ENCODE measurements around the gene TNFRSF8. TPM values are rescaled to one million over a fixed set of nuclear protein-coding genes. Genes with fewer than 3 reads are reported as not detected.

TNFRSF8 gene
- total and polyA plus RNA-seq, 2 donors (not counting 1 experiment from before 2014, with no cell fraction given), result 0.36 to 0.57 TPM

DNA sequence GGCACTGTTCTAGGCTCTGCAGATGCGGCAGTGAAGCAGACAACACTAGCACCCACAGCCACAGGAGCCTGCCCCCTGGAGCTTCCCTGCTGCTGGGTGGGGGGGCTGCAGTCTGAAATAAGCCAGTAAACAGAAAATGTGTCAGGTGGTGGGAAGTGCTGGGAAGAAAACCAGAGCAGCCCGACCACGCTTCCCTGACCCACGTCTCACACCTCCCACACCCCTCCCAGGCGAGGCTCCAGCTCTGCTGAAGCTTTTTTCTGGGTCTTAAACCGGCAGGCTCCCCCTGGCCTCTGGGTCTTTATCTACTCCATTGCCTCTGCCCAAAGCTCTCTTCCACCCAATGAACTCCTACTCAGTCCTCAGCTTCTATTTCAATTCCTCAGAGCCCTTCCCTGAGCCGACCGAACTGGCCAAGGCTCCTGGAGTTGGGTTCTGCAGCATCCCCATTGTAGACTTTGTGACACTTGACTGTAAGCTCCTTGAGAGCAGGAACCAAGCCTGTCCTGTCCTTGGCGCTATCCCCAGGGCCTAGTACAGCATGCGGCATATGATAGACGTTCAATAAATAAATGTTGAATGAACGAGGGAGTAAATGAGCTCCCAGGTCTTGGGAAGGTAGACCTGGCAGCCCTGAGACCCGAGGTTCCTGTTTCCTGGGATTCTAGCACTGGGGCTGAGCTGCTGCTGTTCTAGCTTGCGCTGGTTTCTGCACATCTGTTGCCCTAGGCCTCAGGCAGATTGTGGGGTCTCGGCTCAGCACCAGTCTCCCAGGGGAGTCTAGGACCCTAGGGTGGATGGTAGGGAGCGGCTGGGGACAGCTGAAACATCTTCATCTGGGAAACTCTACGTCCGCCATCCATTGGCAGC, 25.4 kb upstream of the TNFRSF8 start:
- H3K4me3 Mint-ChIP-seq, result no peak overlapping the region
- CTCF ChIA-PET, result interaction anchor here (0.6 to 5.3 kb wide), 8 partner anchors 12 to 159 kb away, joined by 3 to 41 read pairs (median 4); partner anchors contain the start of gene MIIP

More for the DNA sequence above, 25.4 kb upstream of the TNFRSF8 start:
- Histone ChIP-seq H3K4me2 (replicated peaks; ENCODE audit: low read depth, low read length, poor library complexity, severe bottlenecking) (no peak overlapping the region), H3K4me3 (ENCODE audit: control extremely low read depth in 1 of 5, extremely low read depth in 1 of 5, insufficient read depth in 1 of 5, low read depth in 2 of 5, low read length in 4 of 5) (no peak overlapping the region), H3K79me2 (ENCODE audit: control insufficient read depth, insufficient read depth, low read length) (no peaks in the 10 kb centered on the region), H2AFZ (ENCODE audit: insufficient read depth, low read depth, low read length, poor library complexity, severe bottlenecking) (no peak overlapping the region), H3K27me3 (replicated peaks in 1 of 4; ENCODE audit: control extremely low read depth in 1 of 4, control insufficient read depth in 3 of 4, insufficient read depth in 4 of 4, low read length in 3 of 4) (no peaks in the 10 kb centered on the region), H3K4me1 (ENCODE audit: control insufficient read depth in 2 of 2, insufficient read depth in 2 of 2, low read length in 2 of 2) (peaks cover 31 to 34% of the 10 kb centered on the region in 2 donors), H4K20me1 (ENCODE audit: control insufficient read depth, insufficient read depth, low read length, poor library complexity, severe bottlenecking) (no peaks in the 10 kb centered on the region), H3K27ac (ENCODE audit: low read length in 2 of 2) (no peak overlapping the region), H3K9ac (ENCODE audit: low read length) (no peak overlapping the region), H3K36me3 (replicated peaks in 1 of 2; ENCODE audit: control extremely low read depth in 1 of 2, control insufficient read depth in 1 of 2, extremely low read depth in 1 of 2, insufficient read depth in 2 of 2, low read length in 1 of 2) (no peaks in the 10 kb centered on the region), H3K9me3 (ENCODE audit: control extremely low read depth in 1 of 3, control insufficient read depth in 2 of 3, insufficient read depth in 1 of 3, low read length in 2 of 3) (peaks cover 0 to 2% (median 0%) of the 10 kb centered on the region in 3 donors)
- WGBS (ENCODE audit: insufficient coverage), result 97% methylated on average over 13 of the region's 18 CpGs
- ATAC-seq (ENCODE audit: low read depth) (no peak), DNase-seq (no peak)
- Mint-ChIP-seq H3K4me1 (peaks cover 37% of the 10 kb centered on the region), H3K9me3 (ENCODE audit: insufficient read depth) (no peaks in the 10 kb centered on the region), H3K27ac (peak overlapping the region; percentile 95), H3K27me3 (no peaks in the 10 kb centered on the region)
- intact Hi-C loops (cut with micrococcal nuclease), result no loop called here
- POLR2A ChIA-PET, result interaction anchor here (0.6 to 3.7 kb wide), 5 partner anchors 14 to 129 kb away, joined by 3 to 26 read pairs (median 5); no protein-coding TSS in a partner anchor
- no peak for TF ChIP-seq EZH2 (IDR thresholded peaks at IDR 0.05; ENCODE audit: borderline replicate concordance, insufficient read depth, low read depth, low read length, poor library complexity, severe bottlenecking)
- TF ChIP-seq, protein P1, sequence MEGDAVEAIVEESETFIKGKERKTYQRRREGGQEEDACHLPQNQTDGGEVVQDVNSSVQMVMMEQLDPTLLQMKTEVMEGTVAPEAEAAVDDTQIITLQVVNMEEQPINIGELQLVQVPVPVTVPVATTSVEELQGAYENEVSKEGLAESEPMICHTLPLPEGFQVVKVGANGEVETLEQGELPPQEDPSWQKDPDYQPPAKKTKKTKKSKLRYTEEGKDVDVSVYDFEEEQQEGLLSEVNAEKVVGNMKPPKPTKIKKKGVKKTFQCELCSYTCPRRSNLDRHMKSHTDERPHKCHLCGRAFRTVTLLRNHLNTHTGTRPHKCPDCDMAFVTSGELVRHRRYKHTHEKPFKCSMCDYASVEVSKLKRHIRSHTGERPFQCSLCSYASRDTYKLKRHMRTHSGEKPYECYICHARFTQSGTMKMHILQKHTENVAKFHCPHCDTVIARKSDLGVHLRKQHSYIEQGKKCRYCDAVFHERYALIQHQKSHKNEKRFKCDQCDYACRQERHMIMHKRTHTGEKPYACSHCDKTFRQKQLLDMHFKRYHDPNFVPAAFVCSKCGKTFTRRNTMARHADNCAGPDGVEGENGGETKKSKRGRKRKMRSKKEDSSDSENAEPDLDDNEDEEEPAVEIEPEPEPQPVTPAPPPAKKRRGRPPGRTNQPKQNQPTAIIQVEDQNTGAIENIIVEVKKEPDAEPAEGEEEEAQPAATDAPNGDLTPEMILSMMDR (IDR thresholded peaks at IDR 0.05), result no peak
